HepG2 (cell line): ENCODE measurements around the gene ACE. TPM values are rescaled to one million over a fixed set of nuclear protein-coding genes. Genes with fewer than 3 reads are reported as not detected.
A peak's percentile ranks its signal among the peaks of the same experiment; 100 is the strongest.

Experiments used
- ARID4A ChIP-seq: sonication (generic); formaldehyde crosslinking; IDR thresholded peaks from 2 replicates; pipeline ENCODE4 v1.5.0; 2020; ENCODE audit warnings: mild to moderate bottlenecking, missing genetic modification reagents, borderline replicate concordance
- BCLAF1 ChIP-seq: fragments of 450-650 bp; IDR thresholded peaks from 2 replicates; pipeline ENCODE4 v1.6.1; 2017; ENCODE audit warnings: mild to moderate bottlenecking
- KDM4B ChIP-seq: sonication (generic); formaldehyde crosslinking; IDR thresholded peaks from 2 replicates; pipeline ENCODE4 v1.4.0; 2020; ENCODE audit warnings: missing genetic modification reagents
- TBX2 ChIP-seq: sonication (generic); formaldehyde crosslinking; IDR thresholded peaks from 2 replicates; pipeline ENCODE4 v1.5.0; 2020; ENCODE audit warnings: missing genetic modification reagents, mild to moderate bottlenecking, borderline replicate concordance
- TEAD3 ChIP-seq: optimal IDR thresholded peaks from 2 replicates; pipeline ENCODE3; 2016; ENCODE audit warnings: borderline replicate concordance
- ZNF235 ChIP-seq: sonication (generic); formaldehyde crosslinking; IDR thresholded peaks from 2 replicates; pipeline ENCODE4 v1.8.1; 2023; ENCODE audit warnings: mild to moderate bottlenecking, missing genetic modification reagents, borderline replicate concordance
- ZNF367 ChIP-seq: sonication (generic); formaldehyde crosslinking; IDR thresholded peaks from 2 replicates; pipeline ENCODE4 v1.4.0; 2020; ENCODE audit warnings: missing genetic modification reagents, borderline replicate concordance
- polyA plus RNA-seq, 8 experiments: library from polyadenylated mRNA; depleted of rRNA in 3 of 8; stranded (reverse) in 7 of 8; unstranded in 1 of 8; fragments of >200 nt; fragmentation: Illumina TruSeq in 4 of 8; extraction: Trizol in 4 of 8; gene quantifications; 2 replicates each; pipeline versions ENCODE4 v1.2.1 to v1.2.3, GENCODE V29; 2011 to 2016; ENCODE audit warnings: low read depth in 4 of 8, missing spikeins in 1 of 8, mixed read lengths in 1 of 8; ENCODE audit not compliant: insufficient read depth in 1 of 8
- total RNA-seq, 5 experiments: library from RNA; depleted of rRNA; stranded (reverse); fragments of >200 nt; fragmentation: Illumina TruSeq; extraction: Trizol; gene quantifications; 2 replicates each; pipeline ENCODE4 v1.2.3, GENCODE V29; 2016; ENCODE audit warnings: low read depth in 1 of 5
- TF ChIP-seq, protein P1 (sequence below): sonication (generic); formaldehyde crosslinking; IDR thresholded peaks from 2 replicates; pipeline ENCODE4 v1.9.0; 2021; ENCODE audit warnings: missing genetic modification reagents, borderline replicate concordance
- TF ChIP-seq, protein P2 (sequence below): sonication (generic); formaldehyde crosslinking; IDR thresholded peaks from 2 replicates; pipeline ENCODE4 v1.4.0; 2020; ENCODE audit warnings: missing genetic modification reagents
- TF ChIP-seq, protein P3 (sequence below): sonication (generic); formaldehyde crosslinking; IDR thresholded peaks from 2 replicates; pipeline ENCODE4 v1.5.1; 2020; ENCODE audit warnings: mild to moderate bottlenecking, missing genetic modification reagents, moderate library complexity

The ACE gene
- total and polyA plus RNA-seq, 2 of the 13 experiments (the other 11 are each of a cell fraction or from before 2014, with no cell fraction given) = 0.08 to 0.13 TPM

- TF ChIP-seq, protein P1, sequence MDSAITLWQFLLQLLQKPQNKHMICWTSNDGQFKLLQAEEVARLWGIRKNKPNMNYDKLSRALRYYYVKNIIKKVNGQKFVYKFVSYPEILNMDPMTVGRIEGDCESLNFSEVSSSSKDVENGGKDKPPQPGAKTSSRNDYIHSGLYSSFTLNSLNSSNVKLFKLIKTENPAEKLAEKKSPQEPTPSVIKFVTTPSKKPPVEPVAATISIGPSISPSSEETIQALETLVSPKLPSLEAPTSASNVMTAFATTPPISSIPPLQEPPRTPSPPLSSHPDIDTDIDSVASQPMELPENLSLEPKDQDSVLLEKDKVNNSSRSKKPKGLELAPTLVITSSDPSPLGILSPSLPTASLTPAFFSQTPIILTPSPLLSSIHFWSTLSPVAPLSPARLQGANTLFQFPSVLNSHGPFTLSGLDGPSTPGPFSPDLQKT (CRISPR knock-in tag) = no peak
- TF ChIP-seq TEAD3 (CRISPR knock-in tag) (peak; percentile 22), ARID4A (CRISPR knock-in tag) (peak; percentile 54; the same call in 1 of the 2 replicates), KDM4B (CRISPR knock-in tag) (no peak), ZNF367 (no peak), TBX2 (no peak), ZNF235 (CRISPR knock-in tag) (no peak), BCLAF1 (no peak)
- TF ChIP-seq, protein P2, sequence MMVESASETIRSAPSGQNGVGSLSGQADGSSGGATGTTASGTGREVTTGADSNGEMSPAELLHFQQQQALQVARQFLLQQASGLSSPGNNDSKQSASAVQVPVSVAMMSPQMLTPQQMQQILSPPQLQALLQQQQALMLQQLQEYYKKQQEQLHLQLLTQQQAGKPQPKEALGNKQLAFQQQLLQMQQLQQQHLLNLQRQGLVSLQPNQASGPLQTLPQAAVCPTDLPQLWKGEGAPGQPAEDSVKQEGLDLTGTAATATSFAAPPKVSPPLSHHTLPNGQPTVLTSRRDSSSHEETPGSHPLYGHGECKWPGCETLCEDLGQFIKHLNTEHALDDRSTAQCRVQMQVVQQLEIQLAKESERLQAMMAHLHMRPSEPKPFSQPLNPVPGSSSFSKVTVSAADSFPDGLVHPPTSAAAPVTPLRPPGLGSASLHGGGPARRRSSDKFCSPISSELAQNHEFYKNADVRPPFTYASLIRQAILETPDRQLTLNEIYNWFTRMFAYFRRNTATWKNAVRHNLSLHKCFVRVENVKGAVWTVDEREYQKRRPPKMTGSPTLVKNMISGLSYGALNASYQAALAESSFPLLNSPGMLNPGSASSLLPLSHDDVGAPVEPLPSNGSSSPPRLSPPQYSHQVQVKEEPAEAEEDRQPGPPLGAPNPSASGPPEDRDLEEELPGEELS (CRISPR knock-in tag) = no peak
- TF ChIP-seq, protein P3, sequence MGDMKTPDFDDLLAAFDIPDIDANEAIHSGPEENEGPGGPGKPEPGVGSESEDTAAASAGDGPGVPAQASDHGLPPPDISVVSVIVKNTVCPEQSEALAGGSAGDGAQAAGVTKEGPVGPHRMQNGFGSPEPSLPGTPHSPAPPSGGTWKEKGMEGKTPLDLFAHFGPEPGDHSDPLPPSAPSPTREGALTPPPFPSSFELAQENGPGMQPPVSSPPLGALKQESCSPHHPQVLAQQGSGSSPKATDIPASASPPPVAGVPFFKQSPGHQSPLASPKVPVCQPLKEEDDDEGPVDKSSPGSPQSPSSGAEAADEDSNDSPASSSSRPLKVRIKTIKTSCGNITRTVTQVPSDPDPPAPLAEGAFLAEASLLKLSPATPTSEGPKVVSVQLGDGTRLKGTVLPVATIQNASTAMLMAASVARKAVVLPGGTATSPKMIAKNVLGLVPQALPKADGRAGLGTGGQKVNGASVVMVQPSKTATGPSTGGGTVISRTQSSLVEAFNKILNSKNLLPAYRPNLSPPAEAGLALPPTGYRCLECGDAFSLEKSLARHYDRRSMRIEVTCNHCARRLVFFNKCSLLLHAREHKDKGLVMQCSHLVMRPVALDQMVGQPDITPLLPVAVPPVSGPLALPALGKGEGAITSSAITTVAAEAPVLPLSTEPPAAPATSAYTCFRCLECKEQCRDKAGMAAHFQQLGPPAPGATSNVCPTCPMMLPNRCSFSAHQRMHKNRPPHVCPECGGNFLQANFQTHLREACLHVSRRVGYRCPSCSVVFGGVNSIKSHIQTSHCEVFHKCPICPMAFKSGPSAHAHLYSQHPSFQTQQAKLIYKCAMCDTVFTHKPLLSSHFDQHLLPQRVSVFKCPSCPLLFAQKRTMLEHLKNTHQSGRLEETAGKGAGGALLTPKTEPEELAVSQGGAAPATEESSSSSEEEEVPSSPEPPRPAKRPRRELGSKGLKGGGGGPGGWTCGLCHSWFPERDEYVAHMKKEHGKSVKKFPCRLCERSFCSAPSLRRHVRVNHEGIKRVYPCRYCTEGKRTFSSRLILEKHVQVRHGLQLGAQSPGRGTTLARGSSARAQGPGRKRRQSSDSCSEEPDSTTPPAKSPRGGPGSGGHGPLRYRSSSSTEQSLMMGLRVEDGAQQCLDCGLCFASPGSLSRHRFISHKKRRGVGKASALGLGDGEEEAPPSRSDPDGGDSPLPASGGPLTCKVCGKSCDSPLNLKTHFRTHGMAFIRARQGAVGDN (CRISPR knock-in tag) = peak; percentile 64
These were observed 21.0 kb downstream of the ACE start (continued) for GRCh38 chr17:63497708-63498483.
